Endothelial cell of umbilical vein (primary cell): ENCODE measurements around the gene MECP2. TPM values are rescaled to one million over a fixed set of nuclear protein-coding genes. Genes with fewer than 3 reads are reported as not detected.

Experiments
- BruUV-seq: library from RNA; stranded (reverse); fragments of 400-500 nt; replicated peaks from 2 replicates; lab custom pipeline; 2021; lab: Mats Ljungman, UMichigan
- CTCF ChIA-PET: fragments of 300-600, 350-600 bp; sonication (Branson Sonifier 250); formaldehyde crosslinking; loops from one replicate; lab custom pipeline; 2021; ENCODE audit warnings: antibody characterized with exemption, inconsistent platforms; lab: Charles Lee
- POLR2A ChIA-PET: fragments of 300-600, 350-600 bp; sonication (Branson Sonifier 250); formaldehyde crosslinking; loops from one replicate; lab custom pipeline; 2021; ENCODE audit warnings: antibody characterized with exemption, inconsistent platforms; lab: Charles Lee
- DNase-seq: peaks from one replicate; pipeline ENCODE4 v3.0.0-alpha.2; 2011; ENCODE audit warnings: low read depth, low spot score
- FAIRE-seq: peaks from 2 replicates; lab custom pipeline; 2011; peaks lifted over from hg19 to GRCh38; lab: Jason Lieb, UNC
- H2AFZ ChIP-seq: 2 replicates; pipeline ENCODE4 v1.6.0; 2012; ENCODE audit warnings: low read depth, low read length, control low read depth, inconsistent platforms
- H3K27ac ChIP-seq: 2 replicates; pipeline ENCODE4 v1.5.1; 2011; ENCODE audit warnings: low read depth, mild to moderate bottlenecking, control low read depth, low read length, moderate library complexity; ENCODE audit not compliant: insufficient read depth
- H3K27me3 ChIP-seq, 2 experiments: 2 replicates each; pipeline versions ENCODE4 v1.6.0 to v1.6.1; 2011; ENCODE audit warnings: low read length in 2 of 2, mixed read lengths in 1 of 2; ENCODE audit not compliant: control insufficient read depth in 2 of 2, insufficient read depth in 2 of 2
- H3K36me3 ChIP-seq, 2 experiments: 2 replicates in 1 of 2; 3 replicates in 1 of 2; pipeline ENCODE4 v1.5.1; 2011; ENCODE audit warnings: low read length in 2 of 2, mild to moderate bottlenecking in 1 of 2, moderate library complexity in 1 of 2; ENCODE audit not compliant: control insufficient read depth in 2 of 2, insufficient read depth in 2 of 2; ENCODE audit errors: extremely low read depth in 1 of 2
- H3K4me1 ChIP-seq: 3 replicates; pipeline ENCODE4 v1.5.1; 2011; ENCODE audit warnings: mild to moderate bottlenecking, low read length; ENCODE audit not compliant: control insufficient read depth, insufficient read depth; ENCODE audit errors: extremely low read depth
- H3K4me2 ChIP-seq: 2 replicates; pipeline ENCODE4 v1.6.1; 2011; ENCODE audit warnings: low read length, control low read depth, mixed read lengths; ENCODE audit not compliant: insufficient read depth
- H3K4me3 ChIP-seq, 3 experiments: fragments of 200-600 bp in 1 of 3; sonication (generic), shearing (Covaris generic) in 1 of 3; replicated peaks in 1 of 3; 2 replicates each; pipeline ENCODE4 v1.5.1; 2011 to 2016; ENCODE audit warnings: control low read depth in 3 of 3, low read length in 3 of 3, mild to moderate bottlenecking in 2 of 3, inconsistent platforms in 1 of 3, low read depth in 1 of 3, moderate library complexity in 1 of 3; ENCODE audit not compliant: insufficient read depth in 1 of 3
- H3K79me2 ChIP-seq: 2 replicates; pipeline ENCODE4 v1.6.0; 2012; ENCODE audit warnings: low read length, inconsistent platforms; ENCODE audit not compliant: control insufficient read depth, insufficient read depth
- H3K9ac ChIP-seq: replicated peaks from 2 replicates; pipeline ENCODE3; 2011; ENCODE audit warnings: low read length, control low read depth; ENCODE audit not compliant: insufficient read depth; ENCODE audit errors: extremely low read depth
- H3K9me1 ChIP-seq: replicated peaks from 3 replicates; pipeline ENCODE4 v1.6.0; 2011; ENCODE audit warnings: mild to moderate bottlenecking, low read length; ENCODE audit not compliant: control insufficient read depth, insufficient read depth; ENCODE audit errors: extremely low read depth
- H3K9me3 ChIP-seq: replicated peaks from 2 replicates; pipeline ENCODE4 v1.5.1; 2012; ENCODE audit warnings: low read length, inconsistent platforms; ENCODE audit not compliant: control insufficient read depth, insufficient read depth
- H4K20me1 ChIP-seq: replicated peaks from 2 replicates; pipeline ENCODE3; 2011; ENCODE audit warnings: mild to moderate bottlenecking, low read length; ENCODE audit not compliant: control insufficient read depth, insufficient read depth; ENCODE audit errors: extremely low read depth
- EZH2 ChIP-seq: IDR thresholded peaks from 2 replicates; pipeline ENCODE4 v1.6.1; 2012; ENCODE audit warnings: borderline replicate concordance, low read depth, mild to moderate bottlenecking, moderate library complexity, low read length, inconsistent platforms; ENCODE audit not compliant: severe bottlenecking
- FOS ChIP-seq: IDR thresholded peaks from 2 replicates; pipeline ENCODE4 v1.6.1; 2011; ENCODE audit warnings: mild to moderate bottlenecking, low read length, moderate library complexity, borderline replicate concordance; ENCODE audit not compliant: insufficient read depth
- GATA2 ChIP-seq: IDR thresholded peaks from 2 replicates; pipeline ENCODE4 v1.7.0; 2011; ENCODE audit warnings: low read depth, mild to moderate bottlenecking, moderate library complexity, mixed read lengths, low read length; ENCODE audit not compliant: insufficient read length, insufficient read depth
- JUN ChIP-seq: IDR thresholded peaks from 2 replicates; pipeline ENCODE4 v1.6.1; 2011; ENCODE audit warnings: borderline replicate concordance, low read depth; ENCODE audit not compliant: insufficient read length, insufficient read depth
- MAX ChIP-seq: IDR thresholded peaks from 2 replicates; pipeline ENCODE4 v1.6.1; 2011; ENCODE audit not compliant: insufficient read depth, insufficient read length
- MYC ChIP-seq: IDR thresholded peaks from one replicate; pipeline ENCODE4 v1.6.1; 2011; ENCODE audit warnings: mild to moderate bottlenecking, low read depth, low read length
- POLR2A ChIP-seq: IDR thresholded peaks from 2 replicates; pipeline ENCODE4 v1.6.1; 2012; ENCODE audit warnings: low read depth, mild to moderate bottlenecking, control low read depth, low read length
- POLR2AphosphoS5 ChIP-seq: IDR thresholded peaks from 2 replicates; pipeline ENCODE4 v1.6.1; 2012; ENCODE audit warnings: low read depth, mild to moderate bottlenecking, control low read depth, low read length, moderate library complexity; ENCODE audit not compliant: insufficient read depth
- dilution Hi-C: fragments of 300-500 bp; cut with MboI; formaldehyde crosslinking; loops from one replicate; pipeline ENCODE4 v1.15.0; 2019; ENCODE audit warnings: low sequenced_read_pairs; ENCODE audit not compliant: extremely low pct_ligation_motif_present
- intact Hi-C: fragments of 100-400 bp; cut with micrococcal nuclease; formaldehyde crosslinking; loops from one replicate; pipeline ENCODE4 v1.10.0; 2022
- polyA plus RNA-seq, 4 experiments: library from polyadenylated mRNA; depleted of rRNA in 3 of 4; stranded (reverse) in 3 of 4; unstranded in 1 of 4; fragments of >200 nt; gene quantifications; 2 replicates each; pipeline versions ENCODE4 v1.2.1 to v1.2.3, GENCODE V29; 2011 to 2012; ENCODE audit warnings: missing spikeins in 1 of 4
- total RNA-seq: library from RNA; stranded (reverse); gene quantifications from 2 replicates; pipeline ENCODE4 v1.2.3, GENCODE V29; 2021
- TF ChIP-seq, protein P1 (sequence below), 2 donors: IDR thresholded peaks; 1 replicate in 1 of 2; 2 replicates in 1 of 2; pipeline ENCODE4 v1.5.1; 2011; ENCODE audit warnings: low read length in 2 of 2, mild to moderate bottlenecking in 2 of 2, moderate library complexity in 2 of 2, control low read depth in 1 of 2, inconsistent platforms in 1 of 2, low read depth in 1 of 2; ENCODE audit not compliant: insufficient read depth in 1 of 2; ENCODE audit errors: extremely low read depth in 1 of 2

MECP2 gene
- total and polyA plus RNA-seq, 2 donors (not counting 3 experiments of a cell fraction or from before 2014, with no cell fraction given), result 9.0 to 45.3 TPM

DNA sequence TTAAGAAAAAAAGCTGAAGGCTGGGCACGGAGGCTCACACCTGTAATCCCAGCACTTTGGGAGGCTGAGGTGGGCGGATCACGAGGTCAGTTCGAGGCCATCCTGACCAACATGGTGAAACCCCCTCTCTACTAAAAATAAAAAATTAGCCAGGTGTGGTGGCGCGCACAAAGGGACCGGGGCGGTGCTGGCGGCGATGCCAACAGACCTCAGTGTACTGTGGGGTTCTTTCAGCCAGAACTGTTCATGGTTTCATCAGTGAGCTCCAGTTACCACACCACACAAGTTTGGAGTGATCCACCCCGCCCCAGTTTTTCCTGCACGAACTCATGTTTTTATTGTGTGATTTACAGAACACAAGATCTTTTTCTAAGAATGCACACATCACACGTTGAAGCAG is 56.7 kb downstream of the MECP2 start:
- Histone ChIP-seq H3K36me3 (peaks cover 0 to 3% of the 10 kb centered on the region in 2 experiments), H3K4me1 (peaks cover 13% of the 10 kb centered on the region), H3K79me2 (peaks cover 47% of the 10 kb centered on the region), H3K9me3 (no peaks in the 10 kb centered on the region), H3K27me3 (no peaks in the 10 kb centered on the region), H3K4me2 (no peak overlapping the region), H3K9me1 (no peaks in the 10 kb centered on the region), H3K27ac (no peak overlapping the region), H4K20me1 (no peaks in the 10 kb centered on the region), H3K9ac (no peak overlapping the region), H3K4me3 (no peak overlapping the region), H2AFZ (no peak overlapping the region)
- CTCF ChIA-PET, result interaction anchor here (1.2 to 1.5 kb wide), 2 partner anchors 20 to 27 kb away, joined by 4 to 6 read pairs; no protein-coding TSS in a partner anchor
- TF ChIP-seq GATA2 (no peak), EZH2 (no peak), MAX (no peak), POLR2A (no peak), POLR2AphosphoS5 (no peak), FOS (no peak), MYC (no peak), JUN (no peak)
- TF ChIP-seq, protein P1, sequence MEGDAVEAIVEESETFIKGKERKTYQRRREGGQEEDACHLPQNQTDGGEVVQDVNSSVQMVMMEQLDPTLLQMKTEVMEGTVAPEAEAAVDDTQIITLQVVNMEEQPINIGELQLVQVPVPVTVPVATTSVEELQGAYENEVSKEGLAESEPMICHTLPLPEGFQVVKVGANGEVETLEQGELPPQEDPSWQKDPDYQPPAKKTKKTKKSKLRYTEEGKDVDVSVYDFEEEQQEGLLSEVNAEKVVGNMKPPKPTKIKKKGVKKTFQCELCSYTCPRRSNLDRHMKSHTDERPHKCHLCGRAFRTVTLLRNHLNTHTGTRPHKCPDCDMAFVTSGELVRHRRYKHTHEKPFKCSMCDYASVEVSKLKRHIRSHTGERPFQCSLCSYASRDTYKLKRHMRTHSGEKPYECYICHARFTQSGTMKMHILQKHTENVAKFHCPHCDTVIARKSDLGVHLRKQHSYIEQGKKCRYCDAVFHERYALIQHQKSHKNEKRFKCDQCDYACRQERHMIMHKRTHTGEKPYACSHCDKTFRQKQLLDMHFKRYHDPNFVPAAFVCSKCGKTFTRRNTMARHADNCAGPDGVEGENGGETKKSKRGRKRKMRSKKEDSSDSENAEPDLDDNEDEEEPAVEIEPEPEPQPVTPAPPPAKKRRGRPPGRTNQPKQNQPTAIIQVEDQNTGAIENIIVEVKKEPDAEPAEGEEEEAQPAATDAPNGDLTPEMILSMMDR (IDR thresholded peaks at IDR 0.05; ENCODE audit: extremely low read depth in 1 of 2, insufficient read depth in 1 of 2, low read depth in 1 of 2, low read length in 2 of 2), result no peak
- intact Hi-C loops, result loop anchor here (10.0 kb wide), 1 partner anchor 276 kb away; the partner anchor contains the start of gene PLXNB3
- dilution Hi-C loops, result no loop called here
- POLR2A ChIA-PET, result no interaction called here
- FAIRE-seq, result no peak
- DNase-seq, result no peak
- BruUV-seq, result no TSS peak
